DND-41 (cell line): ENCODE results near the gene TGFBR2.

Source experiments
- EZH2 ChIP-seq: IDR thresholded peaks from 3 replicates; pipeline ENCODE4 v1.6.1; 2012; ENCODE audit warnings: borderline replicate concordance, low read depth, mild to moderate bottlenecking, moderate library complexity, low read length, inconsistent platforms; ENCODE audit not compliant: severe bottlenecking
- TF ChIP-seq, protein P1 (sequence below): IDR thresholded peaks from 2 replicates; pipeline ENCODE4 v1.5.1; 2012; ENCODE audit warnings: borderline replicate concordance, low read length, moderate library complexity, mild to moderate bottlenecking; ENCODE audit not compliant: poor library complexity, severe bottlenecking; ENCODE audit errors: extremely low read depth

DNA sequence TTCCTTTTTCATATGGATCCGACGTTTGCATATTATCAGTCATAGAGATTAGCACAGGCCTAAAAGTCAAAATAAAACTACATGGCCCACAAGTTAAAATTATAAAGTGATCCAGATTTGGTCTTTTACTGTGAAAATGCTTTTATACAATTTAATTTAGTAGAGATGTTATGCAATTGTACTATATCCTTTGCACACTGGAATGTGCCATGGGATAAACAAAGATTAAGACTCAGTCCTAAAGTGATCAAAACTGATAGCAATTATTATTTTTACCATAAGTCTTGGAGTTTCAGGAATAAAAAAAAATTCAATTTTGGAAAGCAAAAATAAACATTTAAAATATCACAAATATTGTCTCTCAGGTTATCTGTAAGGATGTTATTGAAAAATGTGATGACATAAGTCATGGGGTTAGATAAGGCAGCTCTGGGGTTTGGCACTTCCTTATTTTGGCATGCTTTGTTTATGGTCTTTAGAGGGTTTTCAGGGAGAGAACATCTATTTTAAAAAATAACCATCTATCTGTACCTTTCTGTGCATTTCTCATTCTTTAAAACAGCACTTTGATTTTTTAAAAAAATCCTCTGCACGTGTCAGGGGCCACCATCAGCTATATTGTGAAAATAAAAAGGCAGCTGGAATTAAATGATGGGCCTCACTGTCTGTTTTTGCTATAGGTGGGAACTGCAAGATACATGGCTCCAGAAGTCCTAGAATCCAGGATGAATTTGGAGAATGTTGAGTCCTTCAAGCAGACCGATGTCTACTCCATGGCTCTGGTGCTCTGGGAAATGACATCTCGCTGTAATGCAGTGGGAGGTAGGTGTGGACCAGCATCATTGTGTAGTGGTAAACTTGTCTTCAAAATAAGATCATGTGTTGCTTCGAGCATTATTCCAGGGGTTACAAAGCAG is 67.3 kb downstream of the TGFBR2 start:
- TF ChIP-seq EZH2 = no peak
- TF ChIP-seq, protein P1, sequence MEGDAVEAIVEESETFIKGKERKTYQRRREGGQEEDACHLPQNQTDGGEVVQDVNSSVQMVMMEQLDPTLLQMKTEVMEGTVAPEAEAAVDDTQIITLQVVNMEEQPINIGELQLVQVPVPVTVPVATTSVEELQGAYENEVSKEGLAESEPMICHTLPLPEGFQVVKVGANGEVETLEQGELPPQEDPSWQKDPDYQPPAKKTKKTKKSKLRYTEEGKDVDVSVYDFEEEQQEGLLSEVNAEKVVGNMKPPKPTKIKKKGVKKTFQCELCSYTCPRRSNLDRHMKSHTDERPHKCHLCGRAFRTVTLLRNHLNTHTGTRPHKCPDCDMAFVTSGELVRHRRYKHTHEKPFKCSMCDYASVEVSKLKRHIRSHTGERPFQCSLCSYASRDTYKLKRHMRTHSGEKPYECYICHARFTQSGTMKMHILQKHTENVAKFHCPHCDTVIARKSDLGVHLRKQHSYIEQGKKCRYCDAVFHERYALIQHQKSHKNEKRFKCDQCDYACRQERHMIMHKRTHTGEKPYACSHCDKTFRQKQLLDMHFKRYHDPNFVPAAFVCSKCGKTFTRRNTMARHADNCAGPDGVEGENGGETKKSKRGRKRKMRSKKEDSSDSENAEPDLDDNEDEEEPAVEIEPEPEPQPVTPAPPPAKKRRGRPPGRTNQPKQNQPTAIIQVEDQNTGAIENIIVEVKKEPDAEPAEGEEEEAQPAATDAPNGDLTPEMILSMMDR = no peak
